Erythroblast (primary cell): ENCODE results near the gene IRX2.

Experiments used
- DNase-seq, 2 experiments: peaks; one replicate each; lab custom pipeline; 2025; lab: John Stamatoyannopoulos, UW
- GATA1 ChIP-seq: IDR thresholded peaks from 2 replicates; pipeline ENCODE4 v1.6.1; 2011; ENCODE audit warnings: low read depth, mild to moderate bottlenecking, control low read depth, low read length, moderate library complexity
- POLR2A ChIP-seq: IDR thresholded peaks from 2 replicates; pipeline ENCODE4 v1.6.1; 2011; ENCODE audit warnings: mild to moderate bottlenecking, low read length

The IRX2 gene

GRCh38 chr5:2725980-2726765, 25.3 kb downstream of the IRX2 start:
- TF ChIP-seq POLR2A, result no peak
- no peak for TF ChIP-seq GATA1
- DNase-seq, result no peak

GRCh38 chr5:2724831-2725230, 26.6 kb downstream of the IRX2 start:
- TF ChIP-seq POLR2A (no peak), GATA1 (no peak)

GRCh38 chr5:2724031-2724581, 27.4 kb downstream of the IRX2 start:
- no peak for DNase-seq
- TF ChIP-seq GATA1 (no peak), POLR2A (no peak)

More at GRCh38 chr5:2724831-2725230, 26.6 kb downstream of the IRX2 start:
- no peak for DNase-seq

GRCh38 chr5:2722901-2723300, 28.6 kb downstream of the IRX2 start:
- TF ChIP-seq GATA1 (no peak), POLR2A (no peak)

DNA sequence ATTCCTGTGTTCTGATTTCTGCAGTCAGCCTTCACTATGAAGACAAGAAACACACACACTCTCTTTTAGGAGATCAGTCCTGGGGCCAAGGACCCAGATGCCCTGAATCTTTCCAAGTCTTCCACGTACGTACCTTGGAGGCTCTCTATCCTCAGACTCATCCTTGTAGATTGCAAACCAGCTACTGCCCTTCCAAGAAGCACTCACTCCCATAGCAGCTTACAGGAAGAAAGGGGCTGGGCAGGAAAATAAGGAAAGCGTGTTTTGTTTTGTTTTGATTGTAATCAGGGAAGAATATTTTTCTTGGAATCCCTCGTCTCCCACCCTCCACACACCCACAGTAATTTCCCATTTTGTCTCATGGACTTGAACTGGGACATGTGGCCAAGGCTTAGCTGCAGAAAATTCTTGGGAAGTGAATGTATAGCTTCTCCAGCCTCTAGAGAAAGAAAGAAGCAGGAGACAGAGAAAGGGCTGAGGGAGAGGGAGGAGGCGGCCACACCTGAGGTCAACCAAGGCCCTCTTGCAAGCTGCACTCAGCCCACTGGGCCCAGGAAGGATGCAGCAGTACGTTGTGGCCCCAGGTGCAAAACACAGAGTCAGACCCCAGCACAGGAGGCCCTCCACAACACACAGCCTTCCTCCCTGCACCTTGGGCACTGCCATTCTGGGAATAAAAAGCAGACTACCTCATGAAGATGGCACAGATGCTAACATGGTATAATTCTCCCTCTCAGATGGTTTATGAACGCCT, 29.9 kb downstream of the IRX2 start:
- no peak for DNase-seq
- TF ChIP-seq POLR2A, result no peak
- no peak for TF ChIP-seq GATA1

More at GRCh38 chr5:2722901-2723300, 28.6 kb downstream of the IRX2 start:
- DNase-seq, result no peak

DNA sequence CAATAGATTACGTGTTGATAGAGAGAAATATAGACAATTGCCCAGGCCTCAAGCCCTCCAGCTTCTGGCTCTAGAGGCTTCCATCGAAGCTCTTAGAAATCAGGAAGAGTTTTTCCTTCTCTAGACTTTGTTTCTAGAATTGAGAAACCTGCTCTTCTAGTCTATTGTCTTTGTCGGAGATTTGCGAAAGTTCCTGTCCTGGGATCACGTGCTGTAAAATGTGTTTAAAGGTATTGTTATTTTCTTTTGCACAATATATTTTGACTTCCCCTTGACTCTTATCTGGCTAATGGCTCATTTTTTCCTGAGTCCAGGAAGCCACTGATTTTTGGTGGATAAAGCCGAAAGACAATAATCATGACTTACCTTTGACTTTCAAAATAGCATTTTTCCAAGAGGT, 32.1 kb downstream of the IRX2 start:
- no peak for DNase-seq
- no peak for TF ChIP-seq GATA1
- no peak for TF ChIP-seq POLR2A

DNA sequence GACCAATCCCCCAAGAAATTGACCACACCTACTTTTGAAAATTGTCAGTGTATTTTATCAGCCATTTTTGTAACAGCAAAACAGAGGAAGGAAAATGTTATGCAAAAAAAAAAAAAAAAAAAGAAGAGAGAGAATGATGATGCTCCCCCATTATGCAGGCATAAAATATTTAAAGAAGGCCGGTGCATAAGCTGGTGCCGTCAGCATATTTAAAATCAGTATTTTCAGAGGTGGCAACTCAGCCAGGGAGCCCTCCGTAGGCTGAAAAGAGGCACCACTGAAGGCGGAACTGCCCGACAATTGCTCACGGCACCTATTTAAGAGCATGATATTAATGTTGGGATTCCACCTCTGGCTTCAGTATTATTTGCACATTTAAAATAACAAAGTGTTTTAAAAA, 33.4 kb downstream of the IRX2 start:
- DNase-seq, result no peak
- TF ChIP-seq POLR2A (no peak), GATA1 (no peak)

DNA sequence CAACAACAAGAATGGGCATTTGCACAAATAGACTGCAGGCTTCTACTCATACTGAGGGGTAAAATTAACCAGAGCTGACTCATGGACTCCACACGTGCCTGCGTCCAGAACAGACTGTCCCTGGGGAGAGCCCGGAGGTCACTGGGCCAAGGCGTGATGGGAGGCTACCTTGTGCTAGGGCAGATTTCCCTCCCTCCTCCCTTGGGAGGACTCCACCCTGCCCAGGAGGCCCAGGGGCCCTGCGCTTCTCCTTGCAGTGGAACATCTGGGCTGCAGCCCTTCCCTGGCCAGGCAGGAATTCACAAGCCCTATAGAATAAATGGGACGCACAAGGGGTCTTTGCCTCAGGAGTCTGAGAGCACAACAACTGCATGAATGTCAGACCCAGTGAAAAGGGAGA, 35.6 kb downstream of the IRX2 start:
- no peak for DNase-seq
- TF ChIP-seq POLR2A, result no peak
- TF ChIP-seq GATA1, result no peak

- TF ChIP-seq POLR2A, result no peak
- no peak for TF ChIP-seq GATA1
- DNase-seq, result no peak
Measured at GRCh38 chr5:2714805-2715204, 36.7 kb downstream of the IRX2 start.

DNA sequence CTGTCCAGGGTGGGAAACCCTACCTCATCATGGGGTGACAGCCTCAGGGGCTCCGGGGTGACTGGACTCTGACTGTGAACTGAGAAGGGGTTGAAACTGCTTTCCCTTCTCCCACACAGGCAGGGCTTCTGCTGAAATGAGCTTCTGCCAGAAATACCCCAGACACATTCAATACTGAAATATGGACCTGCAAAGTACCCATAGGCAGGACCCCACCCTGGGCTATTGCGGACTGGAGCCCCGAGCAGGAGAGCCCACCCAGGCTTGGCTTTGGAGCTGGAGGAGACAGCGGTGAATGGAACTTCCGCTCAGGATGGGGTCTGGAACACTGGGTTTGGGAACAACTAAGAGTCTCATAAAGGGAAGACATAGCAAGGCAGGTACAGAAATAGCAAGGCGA, 37.5 kb downstream of the IRX2 start:
- no peak for TF ChIP-seq GATA1
- TF ChIP-seq POLR2A, result no peak
- no peak for DNase-seq

DNA sequence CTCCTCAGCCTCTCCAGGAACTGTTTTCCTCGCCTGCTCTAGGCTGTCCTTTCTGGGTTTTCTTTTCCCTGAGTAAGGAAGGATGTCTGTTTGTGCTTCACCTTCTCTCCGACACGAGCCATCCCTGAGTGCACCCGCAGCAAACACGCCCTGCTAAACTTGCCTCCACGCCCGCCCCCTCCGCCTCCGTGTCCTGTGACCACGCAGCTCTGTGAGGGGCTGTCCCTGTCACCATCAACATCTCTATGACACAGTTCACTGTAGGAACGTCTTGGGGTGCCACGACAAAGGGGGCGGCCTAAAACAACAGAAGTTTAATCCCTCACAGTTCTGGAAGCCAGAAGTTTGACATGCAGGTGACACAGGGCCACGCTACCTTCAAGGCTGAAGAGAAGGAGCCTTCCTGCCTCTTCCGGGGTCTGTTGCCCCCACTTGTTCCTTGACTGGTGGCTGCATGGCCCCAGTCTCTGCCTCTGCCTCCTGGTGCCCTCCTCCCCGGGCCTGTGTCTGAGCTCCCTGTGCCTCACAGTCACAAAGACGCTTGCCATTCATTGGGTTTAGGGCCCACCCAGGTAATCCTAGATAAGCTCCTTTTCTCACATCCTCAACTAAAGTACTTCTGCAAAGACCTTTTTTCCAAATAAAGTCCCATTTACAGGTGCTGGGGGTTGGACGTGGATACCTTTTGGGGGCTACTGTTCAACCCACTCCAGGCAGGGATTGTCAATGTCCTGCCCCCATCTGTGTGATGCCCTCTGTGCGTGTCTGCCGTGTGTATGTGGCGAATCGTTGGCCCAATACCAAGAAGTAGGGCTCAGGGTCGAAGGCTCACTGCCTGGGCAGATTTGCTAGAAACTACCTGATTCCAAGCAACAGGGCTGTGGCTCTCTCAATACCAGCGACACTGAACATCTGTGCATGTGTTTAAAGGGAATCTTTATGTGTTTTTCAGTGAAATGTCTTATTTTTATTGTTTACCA, 39.7 kb downstream of the IRX2 start:
- TF ChIP-seq POLR2A (no peak), GATA1 (no peak)
- no peak for DNase-seq

DNA sequence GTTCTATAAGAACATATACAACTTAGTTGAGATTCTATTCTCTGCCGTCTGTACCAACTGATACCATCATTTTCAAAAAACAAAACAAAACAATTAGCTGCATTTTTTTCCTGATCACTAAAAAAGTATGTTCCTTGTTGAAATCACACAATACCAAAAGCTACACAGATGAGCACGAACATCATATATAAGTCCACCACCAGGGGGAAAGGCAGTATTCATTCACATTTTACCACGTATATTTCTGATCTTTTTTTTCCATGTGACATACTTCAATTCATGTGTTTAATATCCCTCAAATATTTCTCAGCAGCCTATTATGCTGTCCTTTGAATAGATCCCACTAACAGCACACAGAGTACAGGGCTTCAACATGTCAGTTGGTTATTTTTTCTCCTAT, 40.6 kb downstream of the IRX2 start:
- no peak for DNase-seq
- no peak for TF ChIP-seq GATA1
- TF ChIP-seq POLR2A, result no peak
